RWPE2 (cell line): ENCODE data around the gene COMMD4.
"Not testable (repeated sequence)": the region's sequence is repeated elsewhere in the genome, so short reads cannot be mapped to it uniquely, and the experiment has no call there.

Experiments used
- ATAC-seq: fragments of 200-7000 bp; cut with Tn5 transposase; 3 replicates; pipeline ENCODE4 v1.9.1; 2021; ENCODE audit warnings: low read depth
- DNase-seq: peaks from one replicate; pipeline ENCODE4 v3.0.0-alpha.2; 2020; ENCODE audit warnings: low spot score
- H3K27ac ChIP-seq: fragments of 450-650 bp; 2 replicates; pipeline ENCODE4 v1.5.1; 2017; ENCODE audit warnings: mild to moderate bottlenecking; ENCODE audit not compliant: poor library complexity, severe bottlenecking
- H3K27me3 ChIP-seq: fragments of 250-450 bp; sonication (Bioruptor Pico); 2 replicates; pipeline ENCODE4 v1.5.1; 2021; ENCODE audit warnings: mild to moderate bottlenecking, moderate library complexity; ENCODE audit not compliant: insufficient read depth, poor library complexity, severe bottlenecking
- H3K36me3 ChIP-seq: fragments of 250-450 bp; sonication (Bioruptor Pico); 2 replicates; pipeline ENCODE4 v1.5.1; 2020; ENCODE audit warnings: low read depth, mild to moderate bottlenecking, moderate library complexity
- H3K4me1 ChIP-seq: fragments of 250-450 bp; sonication (Bioruptor Pico); 2 replicates; pipeline ENCODE4 v1.5.1; 2021; ENCODE audit warnings: mild to moderate bottlenecking, moderate library complexity; ENCODE audit not compliant: insufficient read depth, poor library complexity, severe bottlenecking
- H3K4me3 ChIP-seq: fragments of 250-450 bp; sonication (Bioruptor Pico); 2 replicates; pipeline ENCODE4 v1.5.1; 2021; ENCODE audit warnings: mild to moderate bottlenecking, moderate library complexity; ENCODE audit not compliant: severe bottlenecking
- H3K9me3 ChIP-seq: fragments of 250-450 bp; sonication (Bioruptor Pico); 2 replicates; pipeline ENCODE4 v1.5.1; 2021; ENCODE audit warnings: mild to moderate bottlenecking, moderate library complexity; ENCODE audit not compliant: severe bottlenecking
- TF ChIP-seq, protein P1 (sequence below): fragments of 450-650 bp; IDR thresholded peaks from one replicate; pipeline ENCODE4 v1.5.1; 2017; ENCODE audit warnings: mild to moderate bottlenecking, moderate library complexity; ENCODE audit not compliant: poor library complexity, severe bottlenecking

Gene COMMD4

DNA sequence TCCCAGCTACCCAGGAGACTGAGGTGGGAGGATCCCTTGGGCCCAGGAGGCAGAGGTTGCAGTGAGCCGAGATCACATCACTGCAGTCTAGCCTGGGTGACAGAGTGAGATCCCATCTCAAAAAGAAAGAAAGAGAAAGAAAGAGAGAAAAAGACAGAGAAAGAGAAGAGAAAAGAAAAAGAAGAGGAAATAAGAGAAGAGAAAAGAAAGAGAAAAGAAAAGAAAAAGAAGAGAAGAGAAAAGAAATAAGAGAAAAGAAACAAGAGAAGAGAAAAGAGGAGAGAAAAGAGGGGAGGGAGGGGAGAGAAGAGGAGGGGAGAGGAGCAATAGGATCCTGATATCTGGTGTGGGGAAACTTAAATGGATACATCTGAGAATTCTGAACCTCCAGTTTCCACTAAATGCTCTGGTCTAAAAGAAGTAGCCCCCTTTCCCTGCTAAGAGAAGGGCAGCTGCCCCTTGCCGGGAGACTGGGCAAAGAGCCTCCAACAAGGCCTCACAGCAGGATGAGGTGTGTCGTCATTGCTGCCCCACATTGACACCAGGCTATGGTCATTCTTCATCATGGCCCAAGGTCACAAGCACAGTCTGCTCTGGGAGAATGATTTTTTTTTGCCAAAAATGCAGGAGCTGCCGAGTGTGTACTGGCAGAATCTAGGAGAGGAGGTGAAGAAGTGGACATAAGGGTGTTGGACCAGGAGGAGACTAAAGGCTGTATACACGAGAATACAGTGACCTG lies 21.1 kb upstream of the COMMD4 start:
- no peak overlapping the region for H3K4me3 ChIP-seq
- no peak for ATAC-seq
- no peaks in the 10 kb centered on the region for H3K27me3 ChIP-seq
- H3K4me1 ChIP-seq, result no peaks in the 10 kb centered on the region
- H3K36me3 ChIP-seq, result no peaks in the 10 kb centered on the region
- no peak overlapping the region for H3K27ac ChIP-seq
- TF ChIP-seq, protein P1, sequence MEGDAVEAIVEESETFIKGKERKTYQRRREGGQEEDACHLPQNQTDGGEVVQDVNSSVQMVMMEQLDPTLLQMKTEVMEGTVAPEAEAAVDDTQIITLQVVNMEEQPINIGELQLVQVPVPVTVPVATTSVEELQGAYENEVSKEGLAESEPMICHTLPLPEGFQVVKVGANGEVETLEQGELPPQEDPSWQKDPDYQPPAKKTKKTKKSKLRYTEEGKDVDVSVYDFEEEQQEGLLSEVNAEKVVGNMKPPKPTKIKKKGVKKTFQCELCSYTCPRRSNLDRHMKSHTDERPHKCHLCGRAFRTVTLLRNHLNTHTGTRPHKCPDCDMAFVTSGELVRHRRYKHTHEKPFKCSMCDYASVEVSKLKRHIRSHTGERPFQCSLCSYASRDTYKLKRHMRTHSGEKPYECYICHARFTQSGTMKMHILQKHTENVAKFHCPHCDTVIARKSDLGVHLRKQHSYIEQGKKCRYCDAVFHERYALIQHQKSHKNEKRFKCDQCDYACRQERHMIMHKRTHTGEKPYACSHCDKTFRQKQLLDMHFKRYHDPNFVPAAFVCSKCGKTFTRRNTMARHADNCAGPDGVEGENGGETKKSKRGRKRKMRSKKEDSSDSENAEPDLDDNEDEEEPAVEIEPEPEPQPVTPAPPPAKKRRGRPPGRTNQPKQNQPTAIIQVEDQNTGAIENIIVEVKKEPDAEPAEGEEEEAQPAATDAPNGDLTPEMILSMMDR, result no peak
- DNase-seq, result no peak
- no peaks in the 10 kb centered on the region for H3K9me3 ChIP-seq

DNA sequence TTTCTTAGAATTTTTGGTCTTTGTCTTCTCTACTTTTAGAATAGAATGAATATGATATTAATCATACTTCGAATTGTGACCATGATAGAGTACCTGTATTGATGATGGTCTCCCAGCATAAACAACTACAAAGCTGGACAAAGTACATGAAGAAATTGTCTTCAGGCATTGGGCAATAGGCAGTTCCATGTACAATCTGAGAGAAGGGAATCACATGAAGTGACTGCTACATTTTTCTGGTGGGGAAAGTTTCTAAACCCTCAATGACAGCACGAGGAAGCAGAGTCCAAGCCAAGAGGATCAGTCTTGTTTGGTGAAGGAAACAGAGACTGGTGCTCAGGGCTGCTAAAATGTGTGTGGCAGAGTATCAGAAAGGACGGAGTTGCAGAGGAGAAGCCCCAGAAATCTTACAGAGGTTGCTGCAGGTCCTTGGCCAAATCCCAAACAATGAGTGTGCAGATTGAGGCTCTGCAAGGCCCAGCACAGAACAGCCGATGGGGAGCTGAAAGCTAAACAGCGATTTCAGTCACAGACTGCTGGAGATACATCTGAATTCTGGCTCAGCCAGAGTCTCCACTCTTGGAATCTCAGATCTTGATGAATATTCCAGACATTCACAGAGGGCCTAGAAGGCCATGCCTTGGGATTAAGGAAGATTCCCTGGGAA lies 16.5 kb upstream of the COMMD4 start:
- not testable (repeated sequence) for H3K9me3 ChIP-seq, DNase-seq, ATAC-seq, H3K27me3 ChIP-seq, H3K36me3 ChIP-seq, H3K4me3 ChIP-seq, H3K27ac ChIP-seq, H3K4me1 ChIP-seq

DNA sequence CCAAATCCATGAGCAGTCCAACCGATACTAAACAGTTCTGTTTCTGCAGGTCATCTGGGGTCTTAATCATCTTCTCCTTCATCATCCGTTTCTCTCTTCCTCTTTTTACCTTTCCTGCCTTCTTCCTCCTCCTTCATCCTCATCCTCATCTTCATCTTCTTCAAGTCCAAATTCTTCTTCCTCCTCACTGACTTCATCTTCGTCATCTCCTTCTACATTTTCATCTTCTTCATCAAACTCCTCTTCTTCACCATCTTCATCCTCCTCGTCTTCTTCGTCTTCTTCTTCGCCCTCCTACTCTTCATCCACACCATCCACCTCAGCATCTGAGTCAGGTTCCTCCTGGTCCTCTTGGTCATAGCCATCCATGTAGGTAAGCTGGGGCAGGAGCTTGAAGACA lies 14.2 kb upstream of the COMMD4 start:
- Histone ChIP-seq H3K27ac (no peak overlapping the region), H3K36me3 (no peaks in the 10 kb centered on the region), H3K27me3 (no peaks in the 10 kb centered on the region), H3K9me3 (no peaks in the 10 kb centered on the region), H3K4me3 (no peak overlapping the region), H3K4me1 (no peaks in the 10 kb centered on the region)
- ATAC-seq, result no peak
- DNase-seq, result no peak
- TF ChIP-seq, protein P1, result no peak

DNA sequence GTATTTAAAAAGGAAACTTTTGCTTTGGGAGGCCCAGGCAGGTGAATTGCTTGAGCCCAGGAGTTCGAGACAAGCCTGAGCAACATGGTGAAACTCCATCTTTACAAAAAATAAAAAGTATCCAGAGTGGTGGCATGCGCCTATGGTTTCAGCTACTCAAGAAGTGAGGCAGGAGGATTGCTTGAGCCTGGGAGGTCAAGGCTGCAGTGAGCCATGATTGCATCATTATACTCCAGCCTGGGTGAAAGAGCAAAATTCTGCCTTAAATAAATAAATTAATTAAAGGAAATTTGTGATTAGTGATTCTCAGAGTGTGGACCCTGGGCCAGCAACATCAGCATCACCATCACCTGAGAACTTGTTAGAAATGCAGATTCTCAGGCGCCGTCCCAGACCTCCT lies 9.9 kb upstream of the COMMD4 start:
- no peaks in the 10 kb centered on the region for H3K4me1 ChIP-seq
- DNase-seq (no peak), ATAC-seq (no peak)
- H3K4me3 ChIP-seq, result no peak overlapping the region
- no peak overlapping the region for H3K27ac ChIP-seq
- TF ChIP-seq, protein P1, result no peak
- no peaks in the 10 kb centered on the region for H3K36me3 ChIP-seq
- H3K9me3 ChIP-seq, result no peaks in the 10 kb centered on the region
- H3K27me3 ChIP-seq, result no peaks in the 10 kb centered on the region

DNA sequence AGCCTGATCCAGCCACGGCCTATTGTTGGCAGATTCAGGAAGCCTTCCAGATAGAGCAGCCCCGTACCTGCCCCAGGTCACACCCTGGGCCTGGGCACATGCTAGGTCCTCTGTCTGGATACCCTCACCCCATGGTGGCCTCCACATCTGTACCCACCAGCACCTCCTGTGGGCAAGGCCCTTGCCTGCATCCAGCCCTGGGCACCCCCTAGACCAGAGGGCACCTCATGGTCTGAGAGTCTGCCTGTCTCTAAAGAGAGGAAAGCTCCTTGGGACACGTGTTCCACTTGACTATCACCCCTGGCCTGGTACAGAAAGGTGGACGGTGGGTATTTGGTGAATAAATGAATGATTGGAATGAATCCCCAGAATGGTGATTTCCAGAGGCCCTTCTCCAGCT lies 8.9 kb upstream of the COMMD4 start:
- Histone ChIP-seq H3K36me3 (no peaks in the 10 kb centered on the region), H3K9me3 (no peaks in the 10 kb centered on the region), H3K4me3 (no peak overlapping the region), H3K27ac (no peak overlapping the region), H3K27me3 (no peaks in the 10 kb centered on the region), H3K4me1 (no peaks in the 10 kb centered on the region)
- DNase-seq (no peak), ATAC-seq (no peak; the same call in 2 of the 3 replicates)
- TF ChIP-seq, protein P1, result no peak
